AG09319 (cell line): ENCODE results near the gene NUDT13.
"Not testable (repeated sequence)": the region's sequence is repeated elsewhere in the genome, so short reads cannot be mapped to it uniquely, and the experiment has no call there.

Source experiments
- DNase-seq: peaks from one replicate; pipeline ENCODE4 v3.0.0-alpha.2; 2010; ENCODE audit warnings: low read depth; ENCODE audit errors: extremely low read depth
- TF ChIP-seq, protein P1 (sequence below): IDR thresholded peaks from 2 replicates; pipeline ENCODE4 v1.5.1; 2011; ENCODE audit warnings: low read depth, mild to moderate bottlenecking, inconsistent platforms, low read length, moderate library complexity

NUDT13 gene

GRCh38 chr10:73141603-73142002 is 31.3 kb downstream of the NUDT13 start:
- no peak for DNase-seq

GRCh38 chr10:73150633-73151413 is 40.6 kb downstream of the NUDT13 start:
- DNase-seq, result not testable (repeated sequence)

More at GRCh38 chr10:73141603-73142002, 31.3 kb downstream of the NUDT13 start:
- TF ChIP-seq, protein P1, sequence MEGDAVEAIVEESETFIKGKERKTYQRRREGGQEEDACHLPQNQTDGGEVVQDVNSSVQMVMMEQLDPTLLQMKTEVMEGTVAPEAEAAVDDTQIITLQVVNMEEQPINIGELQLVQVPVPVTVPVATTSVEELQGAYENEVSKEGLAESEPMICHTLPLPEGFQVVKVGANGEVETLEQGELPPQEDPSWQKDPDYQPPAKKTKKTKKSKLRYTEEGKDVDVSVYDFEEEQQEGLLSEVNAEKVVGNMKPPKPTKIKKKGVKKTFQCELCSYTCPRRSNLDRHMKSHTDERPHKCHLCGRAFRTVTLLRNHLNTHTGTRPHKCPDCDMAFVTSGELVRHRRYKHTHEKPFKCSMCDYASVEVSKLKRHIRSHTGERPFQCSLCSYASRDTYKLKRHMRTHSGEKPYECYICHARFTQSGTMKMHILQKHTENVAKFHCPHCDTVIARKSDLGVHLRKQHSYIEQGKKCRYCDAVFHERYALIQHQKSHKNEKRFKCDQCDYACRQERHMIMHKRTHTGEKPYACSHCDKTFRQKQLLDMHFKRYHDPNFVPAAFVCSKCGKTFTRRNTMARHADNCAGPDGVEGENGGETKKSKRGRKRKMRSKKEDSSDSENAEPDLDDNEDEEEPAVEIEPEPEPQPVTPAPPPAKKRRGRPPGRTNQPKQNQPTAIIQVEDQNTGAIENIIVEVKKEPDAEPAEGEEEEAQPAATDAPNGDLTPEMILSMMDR, result no peak

DNA sequence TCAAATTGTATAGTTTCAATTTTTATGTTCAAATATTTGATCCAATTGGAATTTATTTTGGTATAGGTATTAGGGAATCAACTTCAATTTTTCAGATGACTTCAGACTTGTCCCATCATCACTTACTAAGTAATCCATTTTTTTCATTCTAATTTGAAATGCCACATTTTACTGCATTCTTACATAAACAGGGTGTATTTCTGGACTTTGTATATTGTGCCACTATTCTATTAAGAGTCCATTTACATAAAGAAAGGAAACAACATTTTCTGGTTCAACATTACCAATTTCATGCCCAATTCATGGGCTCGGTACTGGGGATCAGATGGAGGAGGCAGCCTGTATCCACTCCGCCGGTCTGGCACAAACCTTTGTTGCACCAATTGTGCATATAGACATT is 41.8 kb downstream of the NUDT13 start:
- no peak for DNase-seq

GRCh38 chr10:73156054-73156453 is 45.8 kb downstream of the NUDT13 start:
- no peak for DNase-seq
- TF ChIP-seq, protein P1, result no peak

More for the DNA sequence above, 41.8 kb downstream of the NUDT13 start:
- TF ChIP-seq, protein P1, result no peak

GRCh38 chr10:73159038-73159648 is 48.9 kb downstream of the NUDT13 start:
- no peak for DNase-seq
- TF ChIP-seq, protein P1, result peak; percentile 70

DNA sequence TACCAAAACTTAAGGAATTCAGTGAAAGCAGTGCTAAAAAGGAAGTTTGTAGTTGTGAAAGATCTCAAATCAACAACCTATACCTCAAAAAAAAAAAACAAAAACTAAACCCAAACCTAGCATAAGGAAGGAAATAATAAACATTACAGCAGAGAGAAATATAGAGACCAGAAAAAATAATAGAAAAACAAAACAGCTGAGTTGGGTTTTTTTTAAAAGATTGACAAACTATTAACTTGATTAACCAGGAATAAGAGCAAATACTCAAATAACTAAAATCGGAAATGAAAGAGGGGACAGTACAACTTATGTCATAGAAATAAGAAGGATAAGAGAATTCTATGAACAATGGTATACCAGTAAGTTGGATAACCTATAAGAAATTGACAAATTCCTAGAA is 50.8 kb downstream of the NUDT13 start:
- DNase-seq, result no peak
- TF ChIP-seq, protein P1, result no peak

DNA sequence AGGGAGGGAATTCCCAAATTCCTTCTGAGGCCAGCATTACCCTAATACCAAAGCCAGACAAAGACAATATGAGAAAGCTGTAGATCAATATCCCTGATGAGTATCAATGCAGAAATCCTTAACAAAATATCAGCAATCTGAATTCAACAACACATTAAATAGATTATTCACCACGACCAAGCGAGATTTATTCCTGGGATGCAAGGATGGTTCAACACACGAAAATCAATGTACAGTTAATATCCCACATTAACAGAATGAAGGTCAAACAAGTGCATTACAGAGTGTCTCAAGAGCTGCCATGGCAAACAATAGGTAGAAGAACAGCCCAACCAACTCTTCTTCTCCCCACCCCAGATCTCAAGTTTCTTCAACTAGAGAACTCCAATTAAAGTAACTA is 51.4 kb downstream of the NUDT13 start:
- no peak for DNase-seq
- TF ChIP-seq, protein P1, result no peak

GRCh38 chr10:73163096-73163495 is 52.8 kb downstream of the NUDT13 start:
- DNase-seq, result no peak
- TF ChIP-seq, protein P1, result no peak
